HepG2 (cell line): Measurements from ENCODE around the gene PLB1. TPM values are rescaled to one million over a fixed set of nuclear protein-coding genes. Genes with fewer than 3 reads are reported as not detected.

Experiments used
- ATAC-seq: fragments of 200-7000 bp; cut with Tn5 transposase; 3 replicates; pipeline ENCODE4 v1.9.1; 2020; ENCODE audit warnings: mild to moderate bottlenecking, moderate library complexity
- BruUV-seq: library from RNA; stranded (reverse); fragments of 400-500 nt; replicated peaks from 2 replicates; lab custom pipeline; 2021; lab: Mats Ljungman, UMichigan
- CTCF ChIA-PET: fragments of 300-600 bp; formaldehyde crosslinking; extraction: SDS; loops from one replicate; lab custom pipeline; 2021; ENCODE audit warnings: low total read pairs, inconsistent platforms, low intra/inter-chr PET ratio; lab: Yijun Ruan, JAX
- POLR2A ChIA-PET: fragments of 350-600 bp; sonication (Branson Sonifier 250); formaldehyde crosslinking; loops from one replicate; lab custom pipeline; 2020; ENCODE audit warnings: antibody characterized with exemption, inconsistent platforms; lab: Yijun Ruan, JAX
- DNase-seq: peaks from one replicate; pipeline ENCODE4 v3.0.0-alpha.2; 2015; ENCODE audit warnings: low spot score
- FAIRE-seq: peaks from 3 replicates; lab custom pipeline; 2011; peaks lifted over from hg19 to GRCh38; lab: Jason Lieb, UNC
- H2AFZ ChIP-seq: one replicate; pipeline ENCODE4 v1.6.1; 2011; ENCODE audit warnings: low read length, inconsistent platforms
- H3K27ac ChIP-seq: fragments of 300-600 bp; 3 replicates; pipeline ENCODE4 v1.8.0; 2011; ENCODE audit warnings: mixed run types, mild to moderate bottlenecking, mixed read lengths, low read length, inconsistent platforms; ENCODE audit not compliant: insufficient read depth; ENCODE audit errors: extremely low read length
- H3K27me3 ChIP-seq, 2 experiments: fragments of 200-600 bp in 1 of 2; 2 replicates in 1 of 2; 3 replicates in 1 of 2; pipeline versions ENCODE4 v1.6.0 to v1.8.0; 2011; ENCODE audit warnings: low read length in 2 of 2, mild to moderate bottlenecking in 2 of 2, moderate library complexity in 2 of 2, inconsistent platforms in 1 of 2; ENCODE audit not compliant: insufficient read depth in 2 of 2, control insufficient read depth in 1 of 2
- H3K36me3 ChIP-seq, 2 experiments: fragments of 200-600 bp in 1 of 2; replicated peaks in 1 of 2; 2 replicates in 1 of 2; 3 replicates in 1 of 2; pipeline versions ENCODE4 v1.5.1 to v1.8.0; 2011; ENCODE audit warnings: low read length in 2 of 2, inconsistent platforms in 1 of 2; ENCODE audit not compliant: insufficient read depth in 2 of 2, control insufficient read depth in 1 of 2
- H3K4me1 ChIP-seq: 2 replicates; pipeline ENCODE4 v1.5.1; 2012; ENCODE audit warnings: low read length, inconsistent platforms; ENCODE audit not compliant: insufficient read depth
- H3K4me2 ChIP-seq: 2 replicates; pipeline ENCODE4 v1.6.0; 2011; ENCODE audit warnings: low read depth, low read length, inconsistent platforms
- H3K4me3 ChIP-seq, 3 experiments: fragments of 200-600 bp in 1 of 3; sonication (generic), shearing (Covaris generic) in 1 of 3; replicated peaks in 1 of 3; 2 replicates each; pipeline ENCODE4 v1.5.1; 2011 to 2016; ENCODE audit warnings: low read length in 3 of 3, inconsistent platforms in 2 of 3, low read depth in 2 of 3, mild to moderate bottlenecking in 2 of 3, control low read depth in 1 of 3, mixed read lengths in 1 of 3; ENCODE audit not compliant: insufficient read depth in 1 of 3
- H3K79me2 ChIP-seq: one replicate; pipeline ENCODE4 v1.6.1; 2011; ENCODE audit warnings: low read length, inconsistent platforms; ENCODE audit not compliant: insufficient read depth
- H3K9ac ChIP-seq: 2 replicates; pipeline ENCODE4 v1.6.0; 2011; ENCODE audit warnings: mild to moderate bottlenecking, low read depth, low read length, inconsistent platforms; ENCODE audit not compliant: insufficient read depth
- H3K9me3 ChIP-seq: 2 replicates; pipeline ENCODE4 v1.5.1; 2012; ENCODE audit warnings: mild to moderate bottlenecking, low read length
- H4K20me1 ChIP-seq: 2 replicates; pipeline ENCODE4 v1.6.0; 2011; ENCODE audit warnings: inconsistent platforms, mild to moderate bottlenecking, low read length, moderate library complexity; ENCODE audit not compliant: insufficient read depth
- POLR2A ChIP-seq, 2 experiments: IDR thresholded peaks; 2 replicates each; pipeline ENCODE4 v1.6.1; 2011; ENCODE audit warnings: low read depth in 2 of 2, low read length in 2 of 2, mild to moderate bottlenecking in 1 of 2, moderate library complexity in 1 of 2; ENCODE audit not compliant: insufficient read depth in 1 of 2
- ZBTB38 ChIP-seq: sonication (generic); formaldehyde crosslinking; IDR thresholded peaks from 2 replicates; pipeline ENCODE4 v1.5.1; 2020; ENCODE audit warnings: mild to moderate bottlenecking, missing genetic modification reagents
- WGBS: methylation state at CpG from one replicate; pipeline ENCODE4 v1.1.6; 2017; ENCODE audit warnings: low lambda C conversion rate; 5-methylcytosine and 5-hydroxymethylcytosine counted together
- in situ Hi-C: cut with HindIII; loops from 2 replicates; pipeline ENCODE4 v1.10.0; 2017; ENCODE audit warnings: low pct_unique_long_range_greater_than_20kb; ENCODE audit not compliant: extremely low pct_ligation_motif_present
- intact Hi-C: fragments of 100-400 bp; cut with micrococcal nuclease; formaldehyde crosslinking; loops from one replicate; pipeline ENCODE4 v1.10.0; 2022; ENCODE audit not compliant: unreplicated experiment
- polyA plus RNA-seq, 8 experiments: library from polyadenylated mRNA; depleted of rRNA in 3 of 8; stranded (reverse) in 7 of 8; unstranded in 1 of 8; fragments of >200 nt; fragmentation: Illumina TruSeq in 4 of 8; extraction: Trizol in 4 of 8; gene quantifications; 2 replicates each; pipeline versions ENCODE4 v1.2.1 to v1.2.3, GENCODE V29; 2011 to 2016; ENCODE audit warnings: low read depth in 4 of 8, missing spikeins in 1 of 8, mixed read lengths in 1 of 8; ENCODE audit not compliant: insufficient read depth in 1 of 8
- total RNA-seq, 5 experiments: library from RNA; depleted of rRNA; stranded (reverse); fragments of >200 nt; fragmentation: Illumina TruSeq; extraction: Trizol; gene quantifications; 2 replicates each; pipeline ENCODE4 v1.2.3, GENCODE V29; 2016; ENCODE audit warnings: low read depth in 1 of 5
- TF ChIP-seq, protein P1 (sequence below): sonication (generic); formaldehyde crosslinking; IDR thresholded peaks from 2 replicates; pipeline ENCODE4 v1.4.0; 2020; ENCODE audit warnings: missing genetic modification reagents
- TF ChIP-seq, protein P2 (sequence below): IDR thresholded peaks from 2 replicates; pipeline ENCODE4 v1.6.1; 2016

The PLB1 gene
- total and polyA plus RNA-seq, 2 of the 13 experiments (the other 11 are each of a cell fraction or from before 2014, with no cell fraction given), result 0.20 to 1.8 TPM

GRCh38 chr2:28543316-28544035, 47.6 kb downstream of the PLB1 start:
- no peaks in the 10 kb centered on the region for H3K36me3 ChIP-seq
- FAIRE-seq (no peak), DNase-seq (no peak), ATAC-seq (no peak)
- H3K9me3 ChIP-seq, result no peaks in the 10 kb centered on the region
- H3K27ac ChIP-seq, result no peak overlapping the region
- H3K9ac ChIP-seq, result no peak overlapping the region
- no TSS peak for BruUV-seq
- H3K79me2 ChIP-seq, result no peaks in the 10 kb centered on the region
- no peak overlapping the region for H3K4me3 ChIP-seq
- H4K20me1 ChIP-seq, result no peaks in the 10 kb centered on the region
- peaks cover 0 to 20% of the 10 kb centered on the region in 2 experiments; a peak in 3 of 5 replicates for H3K27me3 ChIP-seq
- WGBS, result 72% methylated on average over 19 of the region's 20 CpGs
- H2AFZ ChIP-seq, result no peak overlapping the region
- ChIA-PET POLR2A (no interaction called here), CTCF (no interaction called here)
- H3K4me1 ChIP-seq, result peaks cover 46% of the 10 kb centered on the region
- in situ Hi-C loops (no loop called here), intact Hi-C loops (no loop called here)
- peak overlapping the region; percentile 80 for H3K4me2 ChIP-seq
- TF ChIP-seq ZBTB38 (0 out of 2 replicates have a peak, but pooled peaks have one; percentile 16), POLR2A (IDR thresholded peaks at IDR 0.05; ENCODE audit: insufficient read depth in 1 of 2, low read depth in 2 of 2, low read length in 2 of 2) (0 out of 4 replicates have a peak, but pooled peaks of 1 of the 2 experiments have one; percentile 1)
- TF ChIP-seq, protein P1, sequence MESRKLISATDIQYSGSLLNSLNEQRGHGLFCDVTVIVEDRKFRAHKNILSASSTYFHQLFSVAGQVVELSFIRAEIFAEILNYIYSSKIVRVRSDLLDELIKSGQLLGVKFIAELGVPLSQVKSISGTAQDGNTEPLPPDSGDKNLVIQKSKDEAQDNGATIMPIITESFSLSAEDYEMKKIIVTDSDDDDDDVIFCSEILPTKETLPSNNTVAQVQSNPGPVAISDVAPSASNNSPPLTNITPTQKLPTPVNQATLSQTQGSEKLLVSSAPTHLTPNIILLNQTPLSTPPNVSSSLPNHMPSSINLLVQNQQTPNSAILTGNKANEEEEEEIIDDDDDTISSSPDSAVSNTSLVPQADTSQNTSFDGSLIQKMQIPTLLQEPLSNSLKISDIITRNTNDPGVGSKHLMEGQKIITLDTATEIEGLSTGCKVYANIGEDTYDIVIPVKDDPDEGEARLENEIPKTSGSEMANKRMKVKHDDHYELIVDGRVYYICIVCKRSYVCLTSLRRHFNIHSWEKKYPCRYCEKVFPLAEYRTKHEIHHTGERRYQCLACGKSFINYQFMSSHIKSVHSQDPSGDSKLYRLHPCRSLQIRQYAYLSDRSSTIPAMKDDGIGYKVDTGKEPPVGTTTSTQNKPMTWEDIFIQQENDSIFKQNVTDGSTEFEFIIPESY (CRISPR knock-in tag), result 0 out of 2 replicates have a peak, but pooled peaks have one; percentile 53
- TF ChIP-seq, protein P2, sequence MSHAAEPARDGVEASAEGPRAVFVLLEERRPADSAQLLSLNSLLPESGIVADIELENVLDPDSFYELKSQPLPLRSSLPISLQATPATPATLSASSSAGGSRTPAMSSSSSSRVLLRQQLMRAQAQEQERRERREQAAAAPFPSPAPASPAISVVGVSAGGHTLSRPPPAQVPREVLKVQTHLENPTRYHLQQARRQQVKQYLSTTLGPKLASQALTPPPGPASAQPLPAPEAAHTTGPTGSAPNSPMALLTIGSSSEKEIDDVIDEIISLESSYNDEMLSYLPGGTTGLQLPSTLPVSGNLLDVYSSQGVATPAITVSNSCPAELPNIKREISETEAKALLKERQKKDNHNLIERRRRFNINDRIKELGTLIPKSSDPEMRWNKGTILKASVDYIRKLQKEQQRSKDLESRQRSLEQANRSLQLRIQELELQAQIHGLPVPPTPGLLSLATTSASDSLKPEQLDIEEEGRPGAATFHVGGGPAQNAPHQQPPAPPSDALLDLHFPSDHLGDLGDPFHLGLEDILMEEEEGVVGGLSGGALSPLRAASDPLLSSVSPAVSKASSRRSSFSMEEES, result no peak
